A673 (cell line): ENCODE data around the gene RHOF.

Source experiments
- CTCF ChIP-seq: fragments of 300-800, 200-600 bp; sonication (generic); conservative IDR thresholded peaks from 2 replicates; pipeline ENCODE4 v1.5.1; 2017; ENCODE audit warnings: low read depth, mild to moderate bottlenecking, antibody characterized with exemption, low read length, moderate library complexity, mixed read lengths
- EZH2 ChIP-seq: fragments of 200-600 bp; sonication (generic); IDR thresholded peaks from 2 replicates; pipeline ENCODE4 v1.6.1; 2017; ENCODE audit warnings: borderline replicate concordance, low read depth, mild to moderate bottlenecking, mixed read lengths, antibody characterized with exemption, low read length; ENCODE audit not compliant: poor library complexity, severe bottlenecking

GRCh38 chr12:121816925-121817647, 23.6 kb upstream of the RHOF start:
- TF ChIP-seq CTCF (no peak), EZH2 (no peak)
